ENCODE results near the gene IFIH1. TPM values are rescaled to one million over a fixed set of nuclear protein-coding genes. Genes with fewer than 3 reads are reported as not detected.
A peak's percentile ranks its signal among the peaks of the same experiment; 100 is the strongest.

IFIH1 gene
- total and polyA plus RNA-seq, 2 donors (not counting 3 experiments of a cell fraction or from before 2014, with no cell fraction given), result 1.3 to 6.9 TPM

- H3K36me3 ChIP-seq (ENCODE audit: control insufficient read depth in 2 of 2, extremely low read depth in 1 of 2, insufficient read depth in 2 of 2, low read length in 2 of 2), result no peaks in the 10 kb centered on the region
- H4K20me1 ChIP-seq (replicated peaks; ENCODE audit: control insufficient read depth, extremely low read depth, insufficient read depth, low read length), result no peaks in the 10 kb centered on the region
- POLR2A ChIA-PET, result no interaction called here
- CTCF ChIA-PET, result interaction anchor here (1.1 to 4.1 kb wide), 7 partner anchors 10 to 62 kb away, joined by 3 to 26 read pairs (median 4); no protein-coding TSS in a partner anchor
- no peak overlapping the region for H3K9ac ChIP-seq (replicated peaks; ENCODE audit: extremely low read depth, insufficient read depth, low read length)
- BruUV-seq (replicated peaks), result no TSS peak
- no peaks in the 10 kb centered on the region for H3K27me3 ChIP-seq (ENCODE audit: control insufficient read depth in 2 of 2, insufficient read depth in 2 of 2, low read length in 2 of 2)
- DNase-seq (ENCODE audit: low read depth, low spot score), result peak; percentile 16
- no peak overlapping the region for H3K4me2 ChIP-seq (ENCODE audit: insufficient read depth, low read length)
- TF ChIP-seq FOS (IDR thresholded peaks at IDR 0.05; ENCODE audit: borderline replicate concordance, insufficient read depth, low read length), result no peak
- H3K27ac ChIP-seq (ENCODE audit: insufficient read depth, low read depth, low read length), result no peak overlapping the region
- no peaks in the 10 kb centered on the region for H3K79me2 ChIP-seq (ENCODE audit: control insufficient read depth, insufficient read depth, low read length)
- no peaks in the 10 kb centered on the region for H3K9me3 ChIP-seq (replicated peaks; ENCODE audit: control insufficient read depth, insufficient read depth, low read length)
- peaks cover 19% of the 10 kb centered on the region for H3K4me1 ChIP-seq (ENCODE audit: control insufficient read depth, extremely low read depth, insufficient read depth, low read length)
- intact Hi-C loops (cut with micrococcal nuclease) (no loop called here), dilution Hi-C loops (cut with MboI; ENCODE audit: extremely low pct_ligation_motif_present, low sequenced_read_pairs) (no loop called here)
- peak overlapping the region in 1 of 3 experiments; percentile 19 for H3K4me3 ChIP-seq (replicated peaks in 1 of 3; ENCODE audit: insufficient read depth in 1 of 3, low read depth in 1 of 3, low read length in 3 of 3)
- no peak for FAIRE-seq
- H3K9me1 ChIP-seq (replicated peaks; ENCODE audit: control insufficient read depth, extremely low read depth, insufficient read depth, low read length), result no peaks in the 10 kb centered on the region
- no peak overlapping the region for H2AFZ ChIP-seq (ENCODE audit: low read depth, low read length)
Observed at GRCh38 chr2:162242586-162243280, 75.8 kb downstream of the IFIH1 start.

- no peak overlapping the region for H3K4me2 ChIP-seq (ENCODE audit: insufficient read depth, low read length)
- H3K9me3 ChIP-seq (replicated peaks; ENCODE audit: control insufficient read depth, insufficient read depth, low read length), result no peaks in the 10 kb centered on the region
- no peak for TF ChIP-seq POLR2AphosphoS5 (IDR thresholded peaks at IDR 0.05; ENCODE audit: insufficient read depth, low read depth, low read length)
- TF ChIP-seq CTCF (IDR thresholded peaks at IDR 0.05; ENCODE audit: extremely low read depth in 1 of 2, insufficient read depth in 1 of 2, low read depth in 1 of 2, low read length in 2 of 2), result no peak
- no peak for TF ChIP-seq EZH2 (IDR thresholded peaks at IDR 0.05; ENCODE audit: borderline replicate concordance, low read depth, low read length, severe bottlenecking)
- no peak for TF ChIP-seq GATA2 (IDR thresholded peaks at IDR 0.05; ENCODE audit: insufficient read depth, insufficient read length, low read depth, low read length)
- TF ChIP-seq POLR2A (IDR thresholded peaks at IDR 0.05; ENCODE audit: low read depth, low read length), result no peak
- no peak for TF ChIP-seq MAX (IDR thresholded peaks at IDR 0.05; ENCODE audit: insufficient read depth, insufficient read length)
- no peak for DNase-seq (ENCODE audit: low read depth, low spot score)
- intact Hi-C loops (cut with micrococcal nuclease) (no loop called here), dilution Hi-C loops (cut with MboI; ENCODE audit: extremely low pct_ligation_motif_present, low sequenced_read_pairs) (no loop called here)
- no peak overlapping the region for H3K4me3 ChIP-seq (replicated peaks in 1 of 3; ENCODE audit: insufficient read depth in 1 of 3, low read depth in 1 of 3, low read length in 3 of 3)
- no peak for FAIRE-seq
- H3K27ac ChIP-seq (ENCODE audit: insufficient read depth, low read depth, low read length), result no peak overlapping the region
- H3K27me3 ChIP-seq (ENCODE audit: control insufficient read depth in 2 of 2, insufficient read depth in 2 of 2, low read length in 2 of 2), result no peaks in the 10 kb centered on the region
- H3K4me1 ChIP-seq (ENCODE audit: control insufficient read depth, extremely low read depth, insufficient read depth, low read length), result peaks cover 19% of the 10 kb centered on the region
- no peaks in the 10 kb centered on the region for H3K36me3 ChIP-seq (ENCODE audit: control insufficient read depth in 2 of 2, extremely low read depth in 1 of 2, insufficient read depth in 2 of 2, low read length in 2 of 2)
- no peaks in the 10 kb centered on the region for H4K20me1 ChIP-seq (replicated peaks; ENCODE audit: control insufficient read depth, extremely low read depth, insufficient read depth, low read length)
- no peak overlapping the region for H2AFZ ChIP-seq (ENCODE audit: low read depth, low read length)
- CTCF ChIA-PET, result interaction anchor here (0.7 to 4.1 kb wide), 8 partner anchors 9 to 64 kb away, joined by 3 to 26 read pairs (median 4); no protein-coding TSS in a partner anchor
- no peaks in the 10 kb centered on the region for H3K79me2 ChIP-seq (ENCODE audit: control insufficient read depth, insufficient read depth, low read length)
- H3K9ac ChIP-seq (replicated peaks; ENCODE audit: extremely low read depth, insufficient read depth, low read length), result no peak overlapping the region
- POLR2A ChIA-PET, result no interaction called here
- BruUV-seq (replicated peaks), result no TSS peak
- no peaks in the 10 kb centered on the region for H3K9me1 ChIP-seq (replicated peaks; ENCODE audit: control insufficient read depth, extremely low read depth, insufficient read depth, low read length)
Observed at GRCh38 chr2:162241571-162241970, 76.9 kb downstream of the IFIH1 start.

Measured in endothelial cell of umbilical vein (primary cell).